SK-N-SH treated with all-trans-retinoic acid at 6 μM for 48 hours (cell line): ENCODE results near the gene FAM72A.

ENCODE experiments used
- ESRRG ChIP-seq: fragments of 250-450 bp; sonication (Bioruptor Pico); IDR thresholded peaks from 2 replicates; pipeline ENCODE4 v1.6.1; 2021; ENCODE audit warnings: mild to moderate bottlenecking
- GLIS3 ChIP-seq: fragments of 250-450 bp; sonication (Bioruptor Pico); IDR thresholded peaks from 2 replicates; pipeline ENCODE4 v1.5.0; 2020; ENCODE audit warnings: mild to moderate bottlenecking, moderate library complexity
- ISL1 ChIP-seq: fragments of 250-450 bp; sonication (Bioruptor Pico); IDR thresholded peaks from 2 replicates; pipeline ENCODE4 v2.1.2; 2022; ENCODE audit warnings: mild to moderate bottlenecking, moderate library complexity
- PATZ1 ChIP-seq: fragments of 250-450 bp; sonication (Bioruptor Pico); IDR thresholded peaks from 2 replicates; pipeline ENCODE4 v1.8.0; 2020; ENCODE audit warnings: mild to moderate bottlenecking, moderate library complexity, borderline replicate concordance
- SNAI2 ChIP-seq: fragments of 250-450 bp; sonication (Bioruptor Pico); IDR thresholded peaks from 2 replicates; pipeline ENCODE4 v1.5.0; 2020; ENCODE audit warnings: mild to moderate bottlenecking, moderate library complexity
- ZNF565 ChIP-seq: fragments of 450-650 bp; formaldehyde crosslinking; conservative IDR thresholded peaks from 2 replicates; pipeline ENCODE4 v1.5.0; 2020; ENCODE audit warnings: low read depth, mild to moderate bottlenecking, moderate library complexity
- TF ChIP-seq, protein P1 (sequence below): fragments of 250-450 bp; sonication (Bioruptor Pico); IDR thresholded peaks from 2 replicates; pipeline ENCODE4 v1.5.1; 2020; ENCODE audit warnings: low read depth, mild to moderate bottlenecking, moderate library complexity
- TF ChIP-seq, protein P2 (sequence below): fragments of 250-450 bp; sonication (Bioruptor Pico); IDR thresholded peaks from 2 replicates; pipeline ENCODE4 v1.5.0; 2020; ENCODE audit warnings: mild to moderate bottlenecking, moderate library complexity

GRCh38 chr1:206145771-206146290 lies 56.8 kb downstream of the FAM72A start:
- TF ChIP-seq, protein P1, sequence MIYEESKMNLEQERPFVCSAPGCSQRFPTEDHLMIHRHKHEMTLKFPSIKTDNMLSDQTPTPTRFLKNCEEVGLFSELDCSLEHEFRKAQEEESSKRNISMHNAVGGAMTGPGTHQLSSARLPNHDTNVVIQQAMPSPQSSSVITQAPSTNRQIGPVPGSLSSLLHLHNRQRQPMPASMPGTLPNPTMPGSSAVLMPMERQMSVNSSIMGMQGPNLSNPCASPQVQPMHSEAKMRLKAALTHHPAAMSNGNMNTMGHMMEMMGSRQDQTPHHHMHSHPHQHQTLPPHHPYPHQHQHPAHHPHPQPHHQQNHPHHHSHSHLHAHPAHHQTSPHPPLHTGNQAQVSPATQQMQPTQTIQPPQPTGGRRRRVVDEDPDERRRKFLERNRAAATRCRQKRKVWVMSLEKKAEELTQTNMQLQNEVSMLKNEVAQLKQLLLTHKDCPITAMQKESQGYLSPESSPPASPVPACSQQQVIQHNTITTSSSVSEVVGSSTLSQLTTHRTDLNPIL (CRISPR knock-in tag): no peak
- no peak for TF ChIP-seq ESRRG
- no peak for TF ChIP-seq ISL1 (CRISPR knock-in tag)
- TF ChIP-seq GLIS3 (CRISPR knock-in tag): no peak
- TF ChIP-seq PATZ1: no peak
- TF ChIP-seq, protein P2, sequence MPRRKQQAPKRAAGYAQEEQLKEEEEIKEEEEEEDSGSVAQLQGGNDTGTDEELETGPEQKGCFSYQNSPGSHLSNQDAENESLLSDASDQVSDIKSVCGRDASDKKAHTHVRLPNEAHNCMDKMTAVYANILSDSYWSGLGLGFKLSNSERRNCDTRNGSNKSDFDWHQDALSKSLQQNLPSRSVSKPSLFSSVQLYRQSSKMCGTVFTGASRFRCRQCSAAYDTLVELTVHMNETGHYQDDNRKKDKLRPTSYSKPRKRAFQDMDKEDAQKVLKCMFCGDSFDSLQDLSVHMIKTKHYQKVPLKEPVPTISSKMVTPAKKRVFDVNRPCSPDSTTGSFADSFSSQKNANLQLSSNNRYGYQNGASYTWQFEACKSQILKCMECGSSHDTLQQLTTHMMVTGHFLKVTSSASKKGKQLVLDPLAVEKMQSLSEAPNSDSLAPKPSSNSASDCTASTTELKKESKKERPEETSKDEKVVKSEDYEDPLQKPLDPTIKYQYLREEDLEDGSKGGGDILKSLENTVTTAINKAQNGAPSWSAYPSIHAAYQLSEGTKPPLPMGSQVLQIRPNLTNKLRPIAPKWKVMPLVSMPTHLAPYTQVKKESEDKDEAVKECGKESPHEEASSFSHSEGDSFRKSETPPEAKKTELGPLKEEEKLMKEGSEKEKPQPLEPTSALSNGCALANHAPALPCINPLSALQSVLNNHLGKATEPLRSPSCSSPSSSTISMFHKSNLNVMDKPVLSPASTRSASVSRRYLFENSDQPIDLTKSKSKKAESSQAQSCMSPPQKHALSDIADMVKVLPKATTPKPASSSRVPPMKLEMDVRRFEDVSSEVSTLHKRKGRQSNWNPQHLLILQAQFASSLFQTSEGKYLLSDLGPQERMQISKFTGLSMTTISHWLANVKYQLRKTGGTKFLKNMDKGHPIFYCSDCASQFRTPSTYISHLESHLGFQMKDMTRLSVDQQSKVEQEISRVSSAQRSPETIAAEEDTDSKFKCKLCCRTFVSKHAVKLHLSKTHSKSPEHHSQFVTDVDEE (CRISPR knock-in tag): no peak
- no peak for TF ChIP-seq ZNF565 (CRISPR knock-in tag)
- no peak for TF ChIP-seq SNAI2
